Stimulated activated CD8-positive, alpha-beta memory T cell treated with anti-CD3 and anti-CD28 coated beads, Interleukin-12 subunit alpha, Interleukin-12 subunit beta, amount 100 ng/mL, for 24 hours (primary cell): ENCODE data around the gene PCOLCE2.
A peak's percentile ranks its signal among the peaks of the same experiment; 100 is the strongest.

ENCODE experiments used
- DNase-seq: peaks from one replicate; pipeline ENCODE4 v3.0.0-alpha.2; 2020; ENCODE audit errors: extremely low read depth

Gene PCOLCE2

DNA sequence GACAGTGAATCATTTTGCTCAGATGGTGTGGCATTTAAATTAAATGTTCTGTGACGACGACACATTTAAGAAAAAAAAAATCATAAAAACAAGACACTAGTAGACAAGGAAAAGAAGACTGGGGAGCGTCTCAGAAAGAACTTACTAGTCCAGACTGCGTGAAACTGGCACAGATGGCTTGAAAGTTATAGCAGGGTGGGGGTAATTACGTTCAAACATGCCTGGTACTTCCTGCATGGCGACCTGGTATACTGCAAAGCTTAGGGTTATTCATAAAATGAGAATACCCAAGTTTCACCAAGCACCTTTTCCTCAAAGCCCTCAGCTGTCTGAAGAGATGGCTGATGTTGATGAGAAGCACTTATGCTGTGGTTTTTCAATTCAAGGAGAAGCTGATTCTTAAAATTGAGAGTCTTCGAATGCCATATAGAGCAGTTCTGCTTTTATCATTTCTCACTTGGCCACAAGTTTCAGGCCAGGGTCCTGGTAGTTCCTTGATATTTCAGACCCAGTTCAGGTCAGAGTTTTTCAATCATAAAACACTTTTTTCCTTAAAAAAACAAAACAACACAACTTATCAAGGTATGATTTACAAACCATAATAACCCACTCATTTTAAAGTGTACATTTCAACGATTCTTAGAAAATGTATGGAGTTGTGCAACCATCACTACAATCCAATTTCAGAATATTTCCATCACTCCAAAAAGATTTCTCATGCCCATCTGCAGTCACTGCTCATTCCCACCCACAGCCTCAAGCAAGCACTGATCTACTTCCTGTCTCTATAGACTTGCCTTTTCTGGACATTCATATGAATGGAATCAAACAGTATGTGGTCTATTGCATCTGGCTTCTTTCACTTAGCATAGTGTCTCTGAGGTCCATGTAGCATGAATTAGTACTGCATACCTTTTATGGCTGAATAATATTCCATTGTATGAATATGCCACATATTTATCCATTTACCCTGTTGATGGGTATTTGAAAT is 24.7 kb downstream of the PCOLCE2 start:
- DNase-seq, result no peak

DNA sequence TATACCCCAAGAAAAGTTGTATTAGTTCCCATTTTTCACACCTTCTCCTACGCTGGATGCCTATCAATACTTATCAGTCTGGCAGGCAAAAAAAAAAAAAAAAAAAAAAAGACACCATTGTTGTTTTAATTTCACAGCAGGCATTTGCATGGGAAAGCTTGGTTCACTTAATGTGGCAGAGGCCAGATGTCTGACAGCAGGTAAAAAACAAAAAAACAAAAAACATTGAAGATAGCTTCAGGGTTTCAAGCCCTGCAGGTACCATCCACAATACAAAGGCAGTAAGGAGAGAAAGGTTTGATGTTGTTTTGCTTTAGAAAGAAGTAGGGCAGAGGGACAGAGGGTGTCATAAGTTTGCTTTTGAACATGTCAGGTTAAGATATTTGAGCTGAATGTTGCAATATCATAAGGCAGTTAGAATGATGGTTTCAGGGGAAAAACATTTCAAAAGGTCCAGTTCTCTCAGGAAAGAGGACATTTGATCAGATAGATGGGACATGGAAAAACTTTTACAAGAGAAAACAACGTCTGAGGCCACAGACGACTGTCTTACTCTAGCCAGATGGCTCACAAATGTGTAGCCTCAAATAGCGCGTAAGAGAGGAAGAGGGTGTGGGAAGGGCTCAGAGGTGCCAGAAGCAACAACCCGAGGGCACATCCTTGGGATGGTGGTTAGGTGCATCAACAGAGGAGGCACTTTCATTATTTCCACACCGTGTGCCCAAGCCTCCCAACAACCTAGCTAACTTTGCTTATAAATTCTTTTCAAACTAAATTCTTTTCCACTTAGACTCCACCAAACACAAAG is 25.7 kb downstream of the PCOLCE2 start:
- DNase-seq, result no peak

DNA sequence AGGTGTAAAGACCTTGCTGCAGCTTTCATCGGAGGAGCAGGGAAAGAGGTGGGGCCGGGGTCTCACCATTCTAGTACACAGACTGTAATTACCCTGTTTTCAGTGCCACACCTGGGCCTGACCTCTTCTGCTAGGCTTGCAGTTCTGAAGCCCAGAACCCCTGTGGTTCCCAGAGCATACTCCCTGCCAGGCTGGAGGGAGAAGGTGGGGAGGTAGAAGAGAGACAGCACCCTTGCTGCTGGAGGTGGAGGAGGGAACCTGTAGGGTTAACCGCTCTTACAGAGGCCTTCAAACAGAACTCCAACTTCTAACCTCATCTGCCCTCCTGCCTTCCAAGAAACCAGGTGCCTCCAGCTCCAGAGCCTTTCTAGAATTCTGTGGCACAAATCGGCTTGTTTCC is 27.0 kb downstream of the PCOLCE2 start:
- no peak for DNase-seq

DNA sequence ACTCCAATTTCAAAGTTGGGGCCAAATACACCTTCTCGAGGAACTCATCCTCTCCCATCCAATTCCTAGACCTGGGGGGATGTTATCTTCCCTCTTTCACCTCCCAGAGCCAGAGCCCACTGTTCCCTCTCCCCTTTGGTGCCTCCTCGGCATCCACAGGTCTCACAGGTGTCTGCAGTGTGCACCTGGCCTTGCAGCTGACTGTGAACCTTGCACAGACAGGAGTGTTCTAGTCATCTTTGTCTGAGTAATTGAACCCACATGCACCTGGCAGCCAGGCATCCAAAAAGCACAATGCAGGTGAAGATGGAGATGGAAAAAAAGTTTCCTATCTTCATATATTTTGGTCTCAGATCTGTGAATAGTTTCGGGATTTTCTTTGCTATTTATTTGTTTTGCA is 30.8 kb downstream of the PCOLCE2 start:
- DNase-seq, result no peak

DNA sequence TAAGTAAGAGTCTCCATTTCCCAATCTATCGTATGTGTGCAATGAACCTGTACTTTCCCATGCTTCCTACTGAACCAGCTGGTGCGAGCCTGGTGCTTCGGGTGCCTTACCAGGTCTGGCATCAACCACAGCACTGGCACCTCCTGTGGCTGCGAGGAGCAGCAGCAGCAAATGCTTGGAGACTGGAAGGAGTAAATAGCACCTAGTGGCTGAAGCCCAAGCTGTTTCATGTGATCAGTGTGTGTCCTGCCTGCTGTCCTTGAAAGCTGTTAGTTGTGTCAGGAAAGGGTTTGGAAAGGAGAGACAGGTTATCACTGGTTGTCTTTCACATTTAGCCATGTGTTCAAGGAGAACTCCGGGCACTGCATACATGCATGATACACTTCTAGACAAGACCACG is 31.8 kb downstream of the PCOLCE2 start:
- no peak for DNase-seq

DNA sequence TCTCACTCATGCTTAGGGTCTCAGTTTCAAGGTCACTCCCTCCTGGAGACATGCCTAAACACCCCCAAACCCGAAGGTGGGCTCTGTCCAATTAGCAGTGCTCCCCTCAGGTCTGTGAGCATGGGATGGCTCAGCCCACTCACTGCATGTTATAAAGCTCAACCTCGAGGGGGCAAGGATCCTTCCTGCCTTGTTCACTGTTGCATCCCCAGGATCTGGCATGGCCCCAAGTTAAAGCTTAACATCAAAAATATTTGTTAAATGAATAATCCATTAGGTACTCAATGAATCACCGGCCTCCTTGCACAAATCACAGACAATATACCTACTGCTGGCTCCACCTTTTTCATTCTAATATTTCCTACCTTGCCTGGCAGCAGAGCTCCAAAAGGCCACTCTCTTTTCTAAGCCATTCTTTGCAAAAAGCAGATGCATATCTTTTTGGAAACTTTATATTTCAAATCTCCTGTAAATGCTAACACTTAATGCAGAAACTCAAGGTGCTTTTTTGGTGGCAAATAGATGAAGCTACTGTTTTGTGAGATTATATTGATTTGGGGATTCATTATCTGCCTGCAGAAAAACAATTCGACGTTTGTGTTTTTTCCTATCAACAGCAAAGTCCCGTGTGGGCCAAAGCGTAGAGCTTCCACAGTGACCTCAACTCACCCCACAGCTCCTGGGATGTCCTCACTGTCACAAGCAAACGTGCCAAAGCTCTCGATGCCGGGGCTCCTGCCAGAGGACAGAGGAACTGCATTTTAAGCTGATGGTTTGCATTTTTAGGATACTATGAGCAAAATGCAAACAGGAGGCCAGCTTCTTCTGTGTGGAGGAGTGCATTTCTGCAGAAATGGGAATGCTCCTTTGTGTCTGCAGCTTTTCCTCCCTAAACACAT is 35.4 kb downstream of the PCOLCE2 start:
- DNase-seq, result no peak

DNA sequence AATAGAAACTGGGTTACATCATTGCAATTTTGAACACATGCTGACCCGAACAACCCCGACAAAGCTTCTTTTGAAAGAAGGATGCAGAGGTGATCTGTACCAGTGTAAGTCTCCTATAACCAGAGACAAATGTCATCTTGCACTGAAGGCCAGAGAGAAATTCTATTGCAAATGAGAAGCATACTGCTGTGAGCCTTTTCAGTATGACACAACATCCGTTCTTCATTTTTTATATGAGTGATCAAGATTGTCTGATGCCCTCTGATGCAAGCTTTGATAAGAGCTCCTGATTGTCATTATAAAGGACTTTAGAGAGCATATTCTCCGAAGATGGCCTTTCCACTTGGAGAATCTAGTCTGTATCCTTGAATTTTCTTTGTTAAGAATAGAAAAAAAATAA is 36.9 kb downstream of the PCOLCE2 start:
- DNase-seq, result no peak

DNA sequence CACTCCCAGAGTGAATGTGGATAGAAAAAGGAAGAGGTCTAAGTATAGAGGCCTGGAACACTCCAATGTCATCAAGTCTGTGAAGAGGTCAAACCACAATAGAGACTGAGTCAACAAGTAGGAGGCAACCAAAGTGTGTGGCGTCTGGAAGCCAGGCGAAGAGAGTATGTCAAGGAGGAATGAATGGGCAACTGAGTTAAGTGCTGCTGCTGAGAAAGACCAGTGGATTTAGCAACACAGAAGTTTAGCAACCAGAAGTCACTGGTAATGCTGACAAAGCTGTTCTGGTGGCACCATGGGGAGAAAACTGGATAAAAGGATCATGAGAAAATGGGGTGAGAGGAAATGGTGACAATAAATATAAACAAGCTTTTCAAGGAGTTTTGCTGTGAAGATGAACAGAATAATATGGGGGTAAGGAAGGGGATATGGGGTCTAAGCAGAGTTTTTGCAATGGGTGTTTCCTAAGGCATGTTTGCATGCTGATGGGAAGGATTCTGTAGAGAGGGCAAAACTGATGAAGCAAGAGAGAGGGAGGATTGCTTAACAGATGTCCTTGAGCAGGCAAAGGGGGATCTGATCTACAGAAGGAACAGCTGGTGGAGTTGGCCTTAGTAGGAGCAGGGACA is 38.4 kb downstream of the PCOLCE2 start:
- no peak for DNase-seq

DNA sequence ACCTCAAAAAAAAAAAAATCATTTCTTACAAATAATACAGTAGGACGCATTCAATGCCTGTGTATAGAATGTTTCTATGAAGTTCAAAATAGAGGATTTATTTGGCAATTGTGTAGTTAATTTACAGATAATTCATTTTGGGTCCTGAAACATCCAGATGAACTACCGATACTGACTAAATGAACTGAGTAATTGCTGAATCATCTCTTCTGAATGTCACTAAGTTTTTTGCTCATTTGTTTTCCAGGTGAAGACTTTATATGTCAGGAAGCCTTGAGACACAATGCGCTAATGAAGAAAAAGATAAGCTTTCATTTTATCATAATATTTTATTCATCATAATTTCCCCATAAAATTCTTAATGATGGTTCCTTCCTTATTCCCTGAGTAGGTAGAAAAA is 39.7 kb downstream of the PCOLCE2 start:
- no peak for DNase-seq

DNA sequence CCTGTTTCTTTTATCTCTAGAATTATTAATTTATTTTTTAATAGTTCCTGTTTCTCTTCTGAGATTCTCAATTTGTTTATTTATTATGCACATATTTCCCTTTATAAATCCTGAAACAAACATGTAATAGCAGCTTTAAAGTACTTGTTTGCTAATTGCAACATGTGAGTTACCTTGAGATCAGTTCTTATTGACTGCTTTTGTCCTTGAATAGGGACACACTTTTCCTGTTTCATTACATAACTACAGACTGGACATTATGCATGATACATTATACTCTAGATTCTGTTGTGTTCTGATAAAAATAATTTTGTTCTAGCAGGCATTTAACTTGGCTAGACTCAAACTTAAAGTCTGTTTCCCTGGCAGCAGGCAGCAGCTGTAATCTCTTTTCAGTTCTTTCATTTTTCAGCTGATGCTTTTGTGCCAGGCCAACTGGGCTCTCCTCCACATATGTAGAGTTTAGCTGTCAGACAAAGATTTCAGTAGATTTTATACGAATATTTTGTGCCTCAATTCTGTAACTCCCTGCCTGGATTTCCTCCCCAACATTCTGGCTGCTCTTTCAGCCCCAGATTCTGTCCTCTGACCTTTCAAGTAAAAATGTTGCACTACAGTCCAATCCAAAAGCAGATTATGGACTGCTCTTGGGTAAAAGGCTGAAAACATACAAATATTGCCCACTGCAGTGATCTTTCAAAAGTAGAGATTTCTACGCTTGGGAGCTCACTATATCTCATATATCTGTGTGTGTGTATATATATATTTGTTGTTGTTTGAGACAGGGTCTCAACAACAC is 41.9 kb downstream of the PCOLCE2 start:
- no peak for DNase-seq

DNA sequence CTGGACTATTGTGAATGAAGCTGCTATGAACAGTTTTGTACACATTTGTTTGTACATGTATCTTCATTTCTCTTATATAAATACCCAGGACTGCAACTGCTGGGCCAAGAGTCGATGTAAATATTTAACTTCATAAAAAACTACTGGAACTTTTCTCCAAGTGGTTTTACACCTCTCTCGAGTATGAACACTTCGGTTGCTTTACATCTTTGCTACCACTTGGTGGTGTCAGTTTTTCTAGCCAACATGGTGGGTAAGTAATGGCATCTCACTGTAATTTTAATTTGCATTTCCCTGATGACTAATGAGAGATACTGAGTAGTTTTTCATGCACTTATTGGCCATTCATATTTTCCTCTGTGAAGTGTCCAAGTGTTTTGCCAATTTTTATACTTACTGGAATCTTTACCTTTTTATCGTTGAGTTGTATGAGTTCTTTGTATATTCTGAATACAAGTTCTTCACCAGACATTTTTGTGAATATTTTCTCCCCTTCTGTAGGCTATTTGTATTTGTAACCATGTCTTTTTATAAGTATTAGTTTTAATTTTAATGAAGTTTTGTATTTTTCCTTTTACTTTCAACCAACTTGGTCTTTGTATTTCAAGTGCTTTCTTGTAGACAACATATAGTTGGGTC is 44.4 kb downstream of the PCOLCE2 start:
- no peak for DNase-seq

DNA sequence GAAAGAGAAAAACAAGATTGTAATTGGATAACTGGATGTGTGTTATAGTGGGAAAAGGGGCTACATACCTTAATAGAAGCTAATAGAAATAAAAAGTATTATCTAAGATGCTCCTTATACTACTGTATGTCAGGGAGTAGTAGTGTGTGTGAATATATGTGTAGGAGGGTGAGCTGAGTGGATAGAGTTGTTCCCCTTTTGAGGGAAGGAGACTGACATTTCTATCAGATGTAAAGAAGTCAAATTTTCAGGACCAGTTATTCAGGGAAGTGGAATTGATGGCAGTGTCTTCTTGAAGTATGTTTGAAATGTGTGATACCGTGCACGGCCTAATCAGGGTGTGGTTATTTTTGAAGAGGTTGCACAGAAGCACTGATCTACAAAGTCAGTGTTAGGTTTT is 49.1 kb downstream of the PCOLCE2 start:
- no peak for DNase-seq

DNA sequence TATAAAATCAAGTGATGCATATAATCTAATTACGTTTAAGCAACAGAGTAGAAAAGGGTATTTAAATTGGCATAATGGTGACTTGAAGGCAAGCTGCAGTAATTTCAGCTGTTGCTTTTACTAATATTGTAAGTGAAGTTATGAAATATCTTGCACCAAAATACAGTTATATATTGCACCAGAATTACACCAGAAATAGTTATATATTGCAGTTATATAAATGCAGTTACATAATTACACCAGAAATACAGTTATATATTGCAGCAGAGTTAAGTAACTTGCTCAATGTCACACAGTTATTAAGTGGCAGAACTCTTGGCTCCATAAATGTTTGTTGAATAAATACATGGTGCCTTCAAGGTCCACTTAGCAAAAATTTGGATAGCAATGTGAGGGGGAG is 51.4 kb downstream of the PCOLCE2 start:
- DNase-seq, result no peak

DNA sequence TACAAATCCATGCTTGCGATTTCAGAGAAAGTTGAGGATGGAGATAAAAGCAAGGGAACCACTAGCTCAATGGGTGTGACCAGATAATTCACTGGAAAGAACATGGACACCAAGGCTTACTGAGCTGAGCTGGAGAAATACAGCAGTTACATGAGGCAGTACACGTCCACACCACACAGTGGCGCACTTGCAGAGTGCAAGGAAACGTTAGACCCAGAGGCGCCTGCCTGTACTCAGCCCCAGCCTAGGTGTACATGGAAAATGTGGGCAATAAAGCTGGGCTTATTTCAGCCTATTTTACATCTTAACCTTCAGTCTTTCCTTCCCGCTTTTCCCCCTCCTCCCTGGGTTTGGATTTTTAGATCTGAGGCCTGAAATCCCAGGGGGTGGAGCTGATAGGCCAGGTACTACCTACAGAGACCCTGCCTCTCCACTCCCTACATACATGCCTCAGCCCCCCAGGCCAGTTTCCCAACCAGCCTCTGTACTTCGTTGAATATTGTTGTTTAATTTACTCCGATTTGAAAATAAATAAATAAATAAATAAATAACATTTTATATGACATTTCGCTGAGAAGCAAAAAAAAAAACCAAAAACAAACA is 60.1 kb downstream of the PCOLCE2 start:
- peak; percentile 24 for DNase-seq

DNA sequence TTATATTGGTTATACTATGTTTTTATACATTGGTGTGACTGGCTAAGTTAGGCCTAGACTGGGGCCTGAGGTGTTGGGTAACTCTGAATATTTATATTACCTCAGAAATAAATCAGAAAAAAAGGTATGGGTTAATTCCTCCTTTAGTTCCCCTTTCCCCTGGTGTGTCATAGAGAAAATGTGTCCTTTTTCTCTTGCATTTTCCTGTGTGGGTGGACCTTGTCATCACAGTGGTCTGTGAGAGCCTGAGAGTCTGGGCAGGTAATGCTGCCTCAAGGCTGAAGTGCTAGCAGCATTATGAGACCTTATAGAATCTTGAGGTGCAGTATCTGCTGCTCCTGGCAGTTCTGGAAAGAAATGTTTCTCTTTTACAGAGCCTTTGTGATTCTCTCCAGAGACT is 69.7 kb downstream of the PCOLCE2 start:
- no peak for DNase-seq

DNA sequence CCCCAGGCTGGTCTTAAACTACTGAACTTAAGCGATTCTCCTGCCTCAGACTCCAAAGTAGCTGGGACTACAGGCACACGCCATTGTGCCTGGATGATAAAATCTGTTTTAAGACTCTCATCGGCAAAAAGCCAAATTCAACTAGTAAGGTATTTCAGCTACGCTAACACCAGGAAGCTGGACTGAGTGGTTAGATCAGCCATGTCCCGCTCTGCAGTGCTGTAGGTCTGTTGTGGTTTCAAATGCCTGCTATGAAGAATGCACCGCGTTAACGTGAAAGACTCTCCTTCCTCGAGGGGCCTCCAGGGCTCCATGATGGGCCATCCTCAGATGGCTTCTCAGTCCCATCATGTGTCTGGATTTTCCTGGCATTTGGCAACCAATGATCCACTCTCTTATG is 70.2 kb downstream of the PCOLCE2 start:
- DNase-seq, result no peak

DNA sequence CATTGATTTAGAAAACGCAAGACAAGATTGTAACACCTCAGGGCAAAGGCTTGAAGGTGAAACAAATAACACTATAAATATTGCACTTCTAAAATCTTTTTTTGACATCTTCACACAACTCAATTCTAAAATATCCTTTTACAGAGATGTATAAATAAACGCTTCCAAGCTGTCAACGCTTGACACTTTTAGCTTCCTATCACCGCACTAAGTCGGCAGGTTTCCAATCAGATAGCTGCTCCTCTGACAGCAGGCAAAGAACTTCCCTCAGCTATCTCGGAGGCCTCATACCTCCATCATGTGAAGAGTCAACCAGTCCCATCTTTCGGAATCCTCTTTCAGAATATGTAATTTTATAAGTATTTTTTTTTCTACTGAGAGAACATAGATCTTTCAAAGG is 71.0 kb downstream of the PCOLCE2 start:
- DNase-seq, result no peak

DNA sequence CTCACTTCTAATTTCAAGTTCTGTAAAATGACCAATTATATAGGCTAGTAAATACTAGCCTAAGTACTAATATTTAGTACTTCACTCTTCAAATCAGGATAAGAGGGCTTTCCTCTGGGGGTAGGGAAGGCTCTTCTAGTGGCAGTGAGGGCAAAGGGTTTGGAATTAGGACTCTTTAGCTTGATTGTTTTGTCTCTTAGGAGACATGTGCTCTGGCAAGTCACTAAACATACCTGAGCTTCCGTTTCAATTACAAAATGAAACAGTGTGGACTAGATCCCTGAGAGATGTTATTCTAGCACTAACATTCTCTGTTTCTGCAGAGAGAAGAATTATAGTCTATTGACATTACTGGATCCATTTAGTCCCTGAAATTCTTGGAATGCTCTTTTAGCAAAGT is 71.5 kb downstream of the PCOLCE2 start:
- no peak for DNase-seq

DNA sequence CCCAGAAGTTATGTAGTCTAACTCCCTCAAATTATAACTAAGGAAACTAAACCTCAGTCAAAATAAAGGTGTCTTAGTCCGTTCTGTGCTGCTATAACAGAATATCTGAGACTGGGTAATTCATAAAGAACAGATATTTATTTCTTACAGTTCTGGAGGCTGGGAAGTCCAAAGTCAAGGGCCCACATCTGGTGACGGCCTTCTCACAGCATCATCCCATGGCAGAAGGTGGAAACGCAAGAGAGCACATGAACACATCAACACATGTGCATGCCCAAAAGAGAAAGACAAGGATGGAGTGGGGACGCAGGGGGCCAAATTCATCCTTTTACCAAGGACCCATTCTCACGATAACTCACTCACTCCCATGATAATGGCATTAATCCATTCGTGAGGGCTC is 73.1 kb downstream of the PCOLCE2 start:
- no peak for DNase-seq

DNA sequence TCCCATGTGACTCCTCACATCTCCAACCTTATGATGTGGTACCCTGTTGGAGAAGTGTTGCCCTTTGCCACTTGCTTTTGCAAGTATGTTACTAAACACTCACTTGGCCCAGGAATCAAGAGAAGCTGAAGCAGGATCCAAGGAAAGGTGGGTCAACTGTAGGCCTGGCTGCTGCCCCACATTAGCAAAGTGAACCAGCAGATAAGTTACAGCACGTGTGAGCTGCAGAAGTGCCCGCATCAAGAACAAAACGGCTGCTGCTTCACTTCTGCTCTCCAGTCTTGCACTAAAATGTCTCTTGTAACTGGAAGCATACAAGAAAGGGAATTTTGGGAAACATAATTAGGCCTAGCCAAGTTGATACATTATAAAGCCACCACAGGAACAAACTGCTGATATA is 79.6 kb downstream of the PCOLCE2 start:
- no peak for DNase-seq
